ENCODE measurements around the gene LRRC7. TPM values are rescaled to one million over a fixed set of nuclear protein-coding genes. Genes with fewer than 3 reads are reported as not detected.
"Not testable (repeated sequence)": the region's sequence is repeated elsewhere in the genome, so short reads cannot be mapped to it uniquely, and the experiment has no call there.

LRRC7 gene
- total and polyA plus RNA-seq, 4 experiments from 2014 or later = not detected

- no peaks in the 10 kb centered on the region for H3K36me3 Mint-ChIP-seq
- no peak overlapping the region for H3K4me3 ChIP-seq (ENCODE audit: low read length in 2 of 2)
- H3K4me1 ChIP-seq (ENCODE audit: insufficient read depth, low read length) = no peaks in the 10 kb centered on the region
- no peak for DNase-seq
- no peak overlapping the region for H3K4me3 Mint-ChIP-seq
- H3K27ac Mint-ChIP-seq = no peak overlapping the region
- H3K36me3 ChIP-seq (ENCODE audit: insufficient read depth, low read length) = no peaks in the 10 kb centered on the region
- H3K9me3 ChIP-seq (ENCODE audit: control insufficient read depth in 1 of 2, low read length in 2 of 2) = no peaks in the 10 kb centered on the region
- H3K27ac ChIP-seq (ENCODE audit: low read depth, low read length) = no peak overlapping the region
- CTCF ChIA-PET (ENCODE audit: partially characterized antibody) = no interaction called here
- no peaks in the 10 kb centered on the region for H3K27me3 Mint-ChIP-seq
- POLR2A ChIA-PET (ENCODE audit: partially characterized antibody) = no interaction called here
- peaks cover 0 to 12% (median 0%) of the 10 kb centered on the region in 8 donors for H3K9me3 Mint-ChIP-seq
- H3K4me1 Mint-ChIP-seq = no peaks in the 10 kb centered on the region
- no peaks in the 10 kb centered on the region for H3K27me3 ChIP-seq (ENCODE audit: insufficient read depth, low read length)
- intact Hi-C loops (cut with micrococcal nuclease) = no loop called here
Measured at GRCh38 chr1:69914976-69915765, 347.4 kb downstream of the LRRC7 start.

DNA sequence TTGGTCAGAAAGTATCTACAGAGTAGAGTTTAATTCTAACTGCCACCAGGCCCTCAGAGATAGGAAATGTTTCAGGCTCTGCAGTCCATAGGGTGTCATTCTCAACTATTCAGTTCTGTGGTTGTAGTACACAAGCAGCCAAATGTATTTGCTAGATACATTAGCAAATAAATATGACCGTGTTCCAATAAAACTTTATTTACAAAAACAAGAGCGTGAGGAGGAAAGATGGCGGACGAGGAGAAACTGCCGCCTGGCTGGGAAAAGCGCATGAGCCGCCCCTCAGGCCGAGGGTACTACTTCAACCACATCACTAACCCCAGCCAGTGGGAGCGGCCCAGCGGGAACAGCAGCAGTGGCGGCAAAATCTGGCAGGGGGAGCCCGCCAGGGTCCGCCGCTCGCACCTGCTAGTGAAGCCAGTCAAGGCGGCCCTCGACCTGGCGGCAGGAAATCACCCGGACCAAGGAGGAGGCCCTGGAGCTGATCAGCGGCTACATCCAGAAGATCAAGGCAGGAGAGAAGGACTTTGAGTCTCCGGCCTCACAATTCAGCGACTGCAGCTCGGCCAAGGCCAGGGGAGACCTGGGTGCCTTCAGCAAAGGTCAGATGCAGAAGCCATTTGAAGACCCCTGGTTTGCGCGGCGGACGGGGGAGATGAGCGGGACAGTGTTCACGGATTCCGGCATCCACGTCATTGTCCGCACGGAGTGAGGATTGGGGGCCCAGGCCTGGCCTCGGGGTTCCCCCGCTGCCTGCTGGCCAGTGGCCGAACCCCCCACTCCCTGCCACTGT, 351.6 kb downstream of the LRRC7 start:
- Histone ChIP-seq H3K4me1 (ENCODE audit: insufficient read depth, low read length) (no peaks in the 10 kb centered on the region), H3K27me3 (ENCODE audit: insufficient read depth, low read length) (no peaks in the 10 kb centered on the region), H3K36me3 (ENCODE audit: insufficient read depth, low read length) (no peaks in the 10 kb centered on the region), H3K27ac (ENCODE audit: low read depth, low read length) (no peak overlapping the region), H3K4me3 (ENCODE audit: low read length in 2 of 2) (no peak overlapping the region), H3K9me3 (ENCODE audit: control insufficient read depth in 1 of 2, low read length in 2 of 2) (no peaks in the 10 kb centered on the region)
- no peaks in the 10 kb centered on the region for H3K27me3 Mint-ChIP-seq
- peak in 1 of 5 donors; percentile 31 for DNase-seq
- no peaks in the 10 kb centered on the region for H3K4me1 Mint-ChIP-seq
- ChIA-PET CTCF (ENCODE audit: partially characterized antibody) (no interaction called here), POLR2A (ENCODE audit: partially characterized antibody) (no interaction called here)
- H3K27ac Mint-ChIP-seq = no peak overlapping the region
- H3K4me3 Mint-ChIP-seq = no peak overlapping the region
- intact Hi-C loops (cut with micrococcal nuclease) = no loop called here
- H3K36me3 Mint-ChIP-seq = no peaks in the 10 kb centered on the region
- peaks cover 0 to 7% (median 5%) of the 10 kb centered on the region in 8 donors for H3K9me3 Mint-ChIP-seq

GRCh38 chr1:69919922-69920273, 352.2 kb downstream of the LRRC7 start:
- H3K27me3 Mint-ChIP-seq = no peaks in the 10 kb centered on the region
- Histone ChIP-seq H3K27me3 (ENCODE audit: insufficient read depth, low read length) (no peaks in the 10 kb centered on the region), H3K36me3 (ENCODE audit: insufficient read depth, low read length) (no peaks in the 10 kb centered on the region), H3K4me1 (ENCODE audit: insufficient read depth, low read length) (no peaks in the 10 kb centered on the region), H3K27ac (ENCODE audit: low read depth, low read length) (no peak overlapping the region), H3K9me3 (ENCODE audit: control insufficient read depth in 1 of 2, low read length in 2 of 2) (no peaks in the 10 kb centered on the region), H3K4me3 (ENCODE audit: low read length in 2 of 2) (no peak overlapping the region)
- H3K36me3 Mint-ChIP-seq = no peaks in the 10 kb centered on the region
- peak in 1 of 5 donors; percentile 16 for DNase-seq
- no peaks in the 10 kb centered on the region for H3K4me1 Mint-ChIP-seq
- no peak overlapping the region for H3K27ac Mint-ChIP-seq
- H3K9me3 Mint-ChIP-seq = peaks cover 0 to 10% (median 4%) of the 10 kb centered on the region in 8 donors
- ChIA-PET CTCF (ENCODE audit: partially characterized antibody) (no interaction called here), POLR2A (ENCODE audit: partially characterized antibody) (no interaction called here)
- no peak overlapping the region for H3K4me3 Mint-ChIP-seq
- intact Hi-C loops (cut with micrococcal nuclease) = no loop called here

DNA sequence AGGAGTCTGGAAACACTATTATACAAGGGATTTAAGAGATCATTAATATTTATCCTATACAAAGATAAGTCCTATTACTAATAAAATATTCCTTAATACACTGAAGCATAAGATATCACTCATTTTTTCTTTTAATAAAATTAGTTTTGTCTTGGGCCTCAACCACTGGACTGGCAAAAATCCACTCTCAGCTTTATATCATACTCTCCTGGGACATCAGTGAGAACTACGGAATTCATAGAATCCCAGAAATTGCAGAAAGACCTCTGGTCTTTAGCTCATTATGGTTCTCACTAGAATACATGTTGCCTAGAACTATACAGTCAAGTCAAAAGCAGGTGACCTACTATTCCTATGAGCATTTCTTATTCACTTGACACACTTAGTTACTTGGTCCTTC, 352.7 kb downstream of the LRRC7 start:
- no peak for DNase-seq
- H3K4me1 Mint-ChIP-seq = no peaks in the 10 kb centered on the region
- H3K36me3 Mint-ChIP-seq = no peaks in the 10 kb centered on the region
- no peak overlapping the region for H3K27ac Mint-ChIP-seq
- Histone ChIP-seq H3K9me3 (ENCODE audit: control insufficient read depth in 1 of 2, low read length in 2 of 2) (no peaks in the 10 kb centered on the region), H3K27ac (ENCODE audit: low read depth, low read length) (no peak overlapping the region), H3K27me3 (ENCODE audit: insufficient read depth, low read length) (no peaks in the 10 kb centered on the region), H3K4me3 (ENCODE audit: low read length in 2 of 2) (no peak overlapping the region), H3K4me1 (ENCODE audit: insufficient read depth, low read length) (no peaks in the 10 kb centered on the region), H3K36me3 (ENCODE audit: insufficient read depth, low read length) (no peaks in the 10 kb centered on the region)
- CTCF ChIA-PET (ENCODE audit: partially characterized antibody) = no interaction called here
- intact Hi-C loops (cut with micrococcal nuclease) = no loop called here
- no peaks in the 10 kb centered on the region for H3K27me3 Mint-ChIP-seq
- H3K4me3 Mint-ChIP-seq = no peak overlapping the region
- POLR2A ChIA-PET (ENCODE audit: partially characterized antibody) = no interaction called here
- peaks cover 0 to 10% (median 3%) of the 10 kb centered on the region in 8 donors for H3K9me3 Mint-ChIP-seq

GRCh38 chr1:69921486-69921885, 353.8 kb downstream of the LRRC7 start:
- Histone ChIP-seq H3K27ac (ENCODE audit: low read depth, low read length) (no peak overlapping the region), H3K9me3 (ENCODE audit: control insufficient read depth in 1 of 2, low read length in 2 of 2) (no peaks in the 10 kb centered on the region), H3K4me3 (ENCODE audit: low read length in 2 of 2) (no peak overlapping the region), H3K36me3 (ENCODE audit: insufficient read depth, low read length) (no peaks in the 10 kb centered on the region), H3K4me1 (ENCODE audit: insufficient read depth, low read length) (no peaks in the 10 kb centered on the region), H3K27me3 (ENCODE audit: insufficient read depth, low read length) (no peaks in the 10 kb centered on the region)
- CTCF ChIA-PET (ENCODE audit: partially characterized antibody) = no interaction called here
- Mint-ChIP-seq H3K27ac (no peak overlapping the region), H3K9me3 (peaks cover 0 to 10% (median 3%) of the 10 kb centered on the region in 8 donors), H3K27me3 (no peaks in the 10 kb centered on the region), H3K4me3 (no peak overlapping the region), H3K4me1 (no peaks in the 10 kb centered on the region), H3K36me3 (no peaks in the 10 kb centered on the region)
- POLR2A ChIA-PET (ENCODE audit: partially characterized antibody) = no interaction called here
- no peak for DNase-seq
- intact Hi-C loops (cut with micrococcal nuclease) = no loop called here

DNA sequence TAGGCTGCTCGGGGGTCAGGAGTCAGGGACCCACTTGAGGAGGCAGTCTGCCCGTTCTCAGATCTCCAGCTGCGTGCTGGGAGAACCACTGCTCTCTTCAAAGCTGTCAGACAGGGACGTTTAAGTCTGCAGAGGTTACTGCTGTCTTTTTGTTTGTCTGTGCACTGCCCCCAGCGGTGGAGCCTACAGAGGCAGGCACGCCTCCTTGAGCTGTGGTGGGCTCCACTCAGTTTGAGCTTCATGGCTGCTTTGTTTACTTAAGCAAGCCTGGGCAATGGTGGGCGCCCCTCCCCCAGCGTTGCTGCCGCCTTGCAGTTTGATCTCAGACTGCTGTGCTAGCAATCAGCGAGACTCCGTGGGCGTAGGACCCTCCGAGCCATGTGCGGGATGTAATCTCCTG, 360.5 kb downstream of the LRRC7 start:
- H3K4me3 Mint-ChIP-seq; H3K4me3 ChIP-seq (ENCODE audit: low read length in 2 of 2); H3K27me3 ChIP-seq (ENCODE audit: insufficient read depth, low read length); H3K36me3 ChIP-seq (ENCODE audit: insufficient read depth, low read length); DNase-seq; H3K36me3 Mint-ChIP-seq; H3K9me3 ChIP-seq (ENCODE audit: control insufficient read depth in 1 of 2, low read length in 2 of 2); H3K27ac Mint-ChIP-seq; intact Hi-C loops (cut with micrococcal nuclease); H3K4me1 ChIP-seq (ENCODE audit: insufficient read depth, low read length); H3K4me1 Mint-ChIP-seq; H3K27me3 Mint-ChIP-seq; H3K27ac ChIP-seq (ENCODE audit: low read depth, low read length); POLR2A ChIA-PET (ENCODE audit: partially characterized antibody); CTCF ChIA-PET (ENCODE audit: partially characterized antibody): not testable (repeated sequence)
- H3K9me3 Mint-ChIP-seq = peaks cover 0 to 24% (median 8%) of the 10 kb centered on the region in 8 donors

- no peak overlapping the region for H3K4me3 Mint-ChIP-seq
- CTCF ChIA-PET (ENCODE audit: partially characterized antibody) = no interaction called here
- POLR2A ChIA-PET (ENCODE audit: partially characterized antibody) = no interaction called here
- Histone ChIP-seq H3K27me3 (ENCODE audit: insufficient read depth, low read length) (no peaks in the 10 kb centered on the region), H3K9me3 (ENCODE audit: control insufficient read depth in 1 of 2, low read length in 2 of 2) (no peaks in the 10 kb centered on the region), H3K36me3 (ENCODE audit: insufficient read depth, low read length) (no peaks in the 10 kb centered on the region), H3K27ac (ENCODE audit: low read depth, low read length) (no peak overlapping the region), H3K4me1 (ENCODE audit: insufficient read depth, low read length) (no peaks in the 10 kb centered on the region), H3K4me3 (ENCODE audit: low read length in 2 of 2) (no peak overlapping the region)
- H3K36me3 Mint-ChIP-seq = no peaks in the 10 kb centered on the region
- no peaks in the 10 kb centered on the region for H3K27me3 Mint-ChIP-seq
- peaks cover 0 to 21% (median 8%) of the 10 kb centered on the region in 8 donors for H3K9me3 Mint-ChIP-seq
- H3K27ac Mint-ChIP-seq = no peak overlapping the region
- intact Hi-C loops (cut with micrococcal nuclease) = no loop called here
- no peaks in the 10 kb centered on the region for H3K4me1 Mint-ChIP-seq
- no peak for DNase-seq
Measured at GRCh38 chr1:69929308-69930057, 361.8 kb downstream of the LRRC7 start.

Measured in CD4-positive, alpha-beta memory T cell (primary cell).